ENCODE measurements around the gene PCDHGB3.

DNA sequence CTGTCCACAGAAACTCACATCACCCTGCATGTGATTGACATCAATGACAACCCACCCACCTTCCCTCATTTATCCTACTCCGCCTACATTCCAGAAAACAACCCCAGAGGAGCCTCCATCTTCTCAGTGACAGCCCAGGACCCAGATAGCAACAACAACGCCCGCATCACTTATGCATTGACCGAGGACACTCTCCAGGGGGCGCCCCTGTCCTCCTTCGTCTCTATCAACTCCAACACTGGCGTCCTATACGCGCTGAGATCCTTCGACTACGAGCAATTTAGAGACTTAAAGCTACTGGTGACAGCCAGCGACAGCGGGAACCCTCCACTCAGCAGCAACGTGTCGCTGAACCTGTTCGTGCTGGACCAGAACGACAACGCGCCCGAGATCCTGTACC, 24.7 kb upstream of the PCDHGB3 start:
- no peak for TF ChIP-seq MAX (IDR thresholded peaks at IDR 0.05)
- no peak for TF ChIP-seq CBX8 (IDR thresholded peaks at IDR 0.05)
- TF ChIP-seq CTCF (IDR thresholded peaks at IDR 0.05) = no peak
- TF ChIP-seq POLR2A (IDR thresholded peaks at IDR 0.05; ENCODE audit: low read length) = no peak
- TF ChIP-seq ELK1 (IDR thresholded peaks at IDR 0.05; ENCODE audit: low read depth, low read length) = no peak
- no peak for TF ChIP-seq SMC3 (IDR thresholded peaks at IDR 0.05)
- TF ChIP-seq RARB (CRISPR knock-in tag; IDR thresholded peaks at IDR 0.05) = no peak
- no peak for TF ChIP-seq JUN (IDR thresholded peaks at IDR 0.05)
- no peak for TF ChIP-seq NFE2L2 (conservative IDR thresholded peaks at IDR 0.05; ENCODE audit: low read length)
